ENCODE results near the gene KRT1. TPM values are rescaled to one million over a fixed set of nuclear protein-coding genes. Genes with fewer than 3 reads are reported as not detected.

Gene KRT1
- total RNA-seq, 4 donors from 2014 or later = not detected

GRCh38 chr12:52724384-52724783 lies 44.2 kb upstream of the KRT1 start:
- H3K4me3 ChIP-seq = no peak overlapping the region
- WGBS = 100% methylated on average over 1 of the region's 3 CpGs
- DNase-seq (ENCODE audit: extremely low spot score) = no peak
- peaks cover 0 to 23% (median 0%) of the 10 kb centered on the region in 4 donors for H3K27me3 ChIP-seq
- H3K9me3 ChIP-seq = no peaks in the 10 kb centered on the region
- no peak overlapping the region for H3K27ac ChIP-seq (replicated peaks in 1 of 4)
- intact Hi-C loops (cut with DNase I) = no loop called here
- H3K4me1 ChIP-seq = no peaks in the 10 kb centered on the region
- TF ChIP-seq POLR2AphosphoS5 (IDR thresholded peaks at IDR 0.05) (no peak), POLR2A (IDR thresholded peaks at IDR 0.05; ENCODE audit: low read depth) (no peak), EP300 (IDR thresholded peaks at IDR 0.05) (no peak), CTCF (IDR thresholded peaks at IDR 0.05) (no peak)
- H3K36me3 ChIP-seq = no peaks in the 10 kb centered on the region

GRCh38 chr12:52722680-52723079 lies 42.5 kb upstream of the KRT1 start:
- no peak for DNase-seq (ENCODE audit: extremely low spot score)
- 66% methylated on average over 2 of the region's 2 CpGs for WGBS
- H3K4me3 ChIP-seq = no peak overlapping the region
- intact Hi-C loops (cut with DNase I) = no loop called here
- no peaks in the 10 kb centered on the region for H3K4me1 ChIP-seq
- H3K27me3 ChIP-seq = peaks cover 0 to 23% (median 0%) of the 10 kb centered on the region in 4 donors
- TF ChIP-seq CTCF (IDR thresholded peaks at IDR 0.05) = no peak
- TF ChIP-seq EP300 (IDR thresholded peaks at IDR 0.05) = no peak
- TF ChIP-seq POLR2AphosphoS5 (IDR thresholded peaks at IDR 0.05) = no peak
- TF ChIP-seq POLR2A (IDR thresholded peaks at IDR 0.05; ENCODE audit: low read depth) = no peak
- no peak overlapping the region for H3K27ac ChIP-seq (replicated peaks in 1 of 4)
- no peaks in the 10 kb centered on the region for H3K36me3 ChIP-seq
- H3K9me3 ChIP-seq = no peaks in the 10 kb centered on the region

- H3K4me1 ChIP-seq = no peaks in the 10 kb centered on the region
- TF ChIP-seq POLR2A (IDR thresholded peaks at IDR 0.05; ENCODE audit: low read depth) (no peak), CTCF (IDR thresholded peaks at IDR 0.05) (no peak), EP300 (IDR thresholded peaks at IDR 0.05) (no peak), POLR2AphosphoS5 (IDR thresholded peaks at IDR 0.05) (no peak)
- H3K9me3 ChIP-seq = no peaks in the 10 kb centered on the region
- H3K27ac ChIP-seq (replicated peaks in 1 of 4) = no peak overlapping the region
- H3K4me3 ChIP-seq = no peak overlapping the region
- H3K27me3 ChIP-seq = peaks cover 0 to 23% (median 0%) of the 10 kb centered on the region in 4 donors
- no peaks in the 10 kb centered on the region for H3K36me3 ChIP-seq
- DNase-seq (ENCODE audit: extremely low spot score) = no peak
- WGBS = 39% methylated on average over 3 of the region's 3 CpGs
- intact Hi-C loops (cut with DNase I) = no loop called here
These were observed 41.7 kb upstream of the KRT1 start for GRCh38 chr12:52721838-52722470.

- H3K27me3 ChIP-seq = peaks cover 0 to 22% (median under 1%) of the 10 kb centered on the region in 4 donors
- DNase-seq (ENCODE audit: extremely low spot score) = no peak
- no peak overlapping the region for H3K4me3 ChIP-seq
- no peak overlapping the region for H3K27ac ChIP-seq (replicated peaks in 1 of 4)
- H3K36me3 ChIP-seq = no peaks in the 10 kb centered on the region
- H3K9me3 ChIP-seq = no peaks in the 10 kb centered on the region
- intact Hi-C loops (cut with DNase I) = no loop called here
- TF ChIP-seq CTCF (IDR thresholded peaks at IDR 0.05) = no peak
- TF ChIP-seq POLR2AphosphoS5 (IDR thresholded peaks at IDR 0.05) = no peak
- TF ChIP-seq POLR2A (IDR thresholded peaks at IDR 0.05; ENCODE audit: low read depth) = no peak
- no peak for TF ChIP-seq EP300 (IDR thresholded peaks at IDR 0.05)
- no peaks in the 10 kb centered on the region for H3K4me1 ChIP-seq
- WGBS = 76% methylated on average over 8 of the region's 8 CpGs
These were observed 40.2 kb upstream of the KRT1 start for GRCh38 chr12:52720365-52720886.

Measured in esophagus muscularis mucosa (tissue), 4 donors.